SK-N-DZ (cell line): ENCODE measurements around the gene GPAT2.
"Not testable (repeated sequence)": the region's sequence is repeated elsewhere in the genome, so short reads cannot be mapped to it uniquely, and the experiment has no call there.

Experiments
- DNase-seq: peaks from one replicate; pipeline ENCODE4 v3.0.0-alpha.2; 2015; ENCODE audit warnings: low spot score

The GPAT2 gene

GRCh38 chr2:96023701-96024100, 11.0 kb downstream of the GPAT2 start:
- DNase-seq = not testable (repeated sequence)

DNA sequence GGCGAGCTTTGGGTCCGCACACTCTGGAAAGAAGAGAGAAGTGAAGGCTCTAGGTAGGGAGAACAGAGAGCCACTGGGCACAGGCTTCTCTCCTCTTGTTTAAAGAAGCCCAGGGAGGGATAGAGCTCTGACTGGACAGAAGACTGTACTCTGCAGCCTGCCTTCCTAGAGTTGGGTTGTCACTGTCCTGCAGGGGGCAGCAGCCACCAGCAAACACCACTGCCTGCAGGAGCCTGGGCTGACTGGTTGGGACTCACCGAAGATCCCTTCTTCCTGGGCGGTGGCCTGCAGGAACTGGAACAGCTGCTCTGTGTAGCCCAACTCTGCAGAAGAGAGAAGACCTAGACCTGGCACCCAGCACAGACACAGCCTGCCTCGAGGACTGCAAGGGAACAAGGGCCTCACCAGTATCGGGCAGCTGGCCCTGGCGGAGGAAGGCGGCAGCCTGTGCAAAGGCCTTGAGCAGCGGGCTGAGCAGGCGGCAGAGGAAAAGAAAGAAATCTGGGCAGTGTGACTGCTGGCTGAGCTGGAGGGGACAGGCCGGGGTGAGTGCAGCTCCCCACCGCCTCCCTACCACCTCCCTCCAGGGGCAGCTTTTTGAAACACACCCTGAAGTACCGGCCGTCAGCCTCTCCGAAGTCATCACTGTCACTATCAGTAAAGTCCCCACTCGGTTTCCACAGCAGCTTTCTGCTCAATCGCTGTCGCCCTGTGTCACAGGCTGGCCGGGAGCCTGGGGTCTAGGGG, 11.8 kb downstream of the GPAT2 start:
- DNase-seq = peak; percentile 82

DNA sequence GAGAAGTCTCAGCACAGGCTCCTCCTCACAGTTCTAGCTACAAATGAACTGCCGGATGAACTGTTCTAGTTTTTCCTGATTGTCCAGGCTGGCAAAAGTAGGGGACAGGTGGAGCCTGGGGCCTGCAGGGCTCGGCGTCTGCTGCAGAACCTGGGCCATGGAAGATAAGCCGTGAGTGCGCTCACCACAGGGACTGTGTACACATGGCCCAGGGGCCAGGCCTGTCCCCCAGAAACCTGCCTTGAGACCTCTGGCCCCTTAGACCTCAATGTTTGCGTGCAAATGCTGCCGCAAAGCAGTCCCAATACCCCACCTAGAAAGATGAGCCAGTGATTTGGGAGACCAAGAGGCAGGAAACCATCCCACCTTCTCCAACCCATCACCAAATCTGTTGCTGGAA, 12.6 kb downstream of the GPAT2 start:
- DNase-seq = not testable (repeated sequence)

DNA sequence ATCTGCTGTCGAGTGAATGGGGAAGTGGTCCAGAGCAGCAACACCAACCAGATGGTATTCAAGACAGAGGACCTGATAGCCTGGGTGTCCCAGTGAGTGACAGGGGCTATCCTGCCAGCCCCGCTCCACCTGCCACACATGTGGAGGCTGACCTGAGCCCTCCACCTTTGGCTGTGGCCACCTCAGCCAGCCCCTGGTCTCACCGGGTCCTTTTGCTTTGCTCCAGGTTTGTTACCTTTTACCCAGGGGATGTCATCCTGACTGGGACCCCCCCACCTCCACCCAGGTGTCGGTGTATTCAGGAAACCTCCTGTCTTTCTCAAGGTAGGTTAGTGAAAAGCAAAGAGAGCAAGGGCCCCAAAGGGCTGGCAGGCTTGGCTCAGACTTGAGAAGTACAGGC, 13.6 kb downstream of the GPAT2 start:
- DNase-seq = not testable (repeated sequence)

DNA sequence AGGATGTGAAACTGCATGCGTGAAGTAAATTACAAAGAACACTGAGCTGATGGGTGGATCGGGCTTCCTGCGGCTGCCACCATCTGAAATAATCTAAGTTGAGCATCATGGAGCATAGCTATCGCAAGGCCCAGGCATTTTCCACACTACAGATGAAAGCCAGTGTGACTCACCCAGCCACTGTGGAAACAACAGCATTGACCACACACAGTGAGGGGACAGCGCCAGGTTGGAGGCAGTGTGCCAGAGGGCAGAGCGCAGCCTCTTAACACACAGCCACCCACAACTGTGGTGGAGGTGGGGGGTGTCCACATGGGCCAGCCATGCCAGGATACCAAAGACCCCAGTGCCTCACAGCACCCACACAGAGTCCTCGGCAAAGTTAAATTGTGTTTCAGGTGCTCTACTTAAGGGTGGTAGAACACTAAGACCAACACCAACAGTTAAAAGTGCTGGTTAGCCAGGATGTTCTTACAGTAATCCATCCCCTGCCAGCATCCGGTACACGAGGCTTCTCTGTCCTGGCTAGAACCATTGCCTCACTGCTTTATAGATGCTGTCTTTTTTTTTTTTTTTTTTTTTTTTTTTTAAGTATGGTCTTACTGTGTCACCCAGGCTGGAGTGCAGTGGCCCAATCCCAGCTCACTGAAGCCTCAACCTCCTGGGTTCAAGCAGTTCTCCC, 14.7 kb downstream of the GPAT2 start:
- not testable (repeated sequence) for DNase-seq

- DNase-seq = not testable (repeated sequence)
Observed at GRCh38 chr2:96016321-96016720, 18.4 kb downstream of the GPAT2 start.

DNA sequence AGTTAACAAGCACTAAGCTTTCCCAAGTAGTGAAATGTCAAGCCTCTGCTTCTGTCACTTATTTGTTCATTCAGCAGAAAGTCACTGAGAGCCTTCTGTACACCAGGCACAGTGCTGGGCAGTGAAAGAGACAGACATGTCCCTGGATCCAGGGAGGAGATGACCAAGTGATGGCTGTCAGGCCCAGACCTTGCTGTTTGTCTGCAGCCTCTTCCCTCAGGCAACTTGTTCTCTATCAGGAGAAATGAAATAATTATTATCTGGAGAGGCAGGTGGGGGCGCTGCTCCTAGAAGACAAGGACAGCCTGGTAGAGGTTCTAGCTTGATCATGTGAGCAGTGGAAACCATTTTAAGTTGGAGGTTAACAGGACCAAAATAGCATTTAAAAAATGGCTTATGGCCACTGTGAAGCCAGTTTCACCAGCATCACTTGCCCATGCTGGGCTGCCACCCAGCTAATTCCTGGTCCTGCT, 21.9 kb downstream of the GPAT2 start:
- not testable (repeated sequence) for DNase-seq

GRCh38 chr2:96012086-96012791, 22.5 kb downstream of the GPAT2 start:
- not testable (repeated sequence) for DNase-seq

- DNase-seq = peak; percentile 43
Observed at GRCh38 chr2:96011129-96011455, 23.6 kb downstream of the GPAT2 start.

GRCh38 chr2:96010320-96011128, 24.2 kb downstream of the GPAT2 start:
- DNase-seq = peak; percentile 86

DNA sequence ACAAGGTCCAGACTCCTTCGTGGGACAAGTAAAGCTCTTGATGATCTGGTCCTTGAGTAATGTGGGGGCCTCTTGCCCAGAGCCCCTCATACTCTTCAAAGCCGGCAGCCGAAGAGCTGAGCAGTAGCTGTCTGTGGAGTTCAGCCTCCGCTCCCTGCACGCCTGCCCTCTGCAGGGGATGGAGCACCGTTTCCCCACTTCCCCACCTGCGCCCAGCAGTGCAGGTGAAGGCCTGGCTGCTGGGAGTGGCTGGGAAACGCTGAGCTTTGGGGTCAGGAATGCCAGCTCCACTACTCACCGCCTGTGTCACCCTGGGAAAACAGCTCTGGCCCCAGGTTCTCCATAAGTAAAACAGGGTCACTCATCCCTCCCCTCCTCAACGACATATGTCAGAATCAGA, 24.9 kb downstream of the GPAT2 start:
- DNase-seq = not testable (repeated sequence)

GRCh38 chr2:96008051-96008450, 26.7 kb downstream of the GPAT2 start:
- not testable (repeated sequence) for DNase-seq

GRCh38 chr2:96006248-96006647, 28.5 kb downstream of the GPAT2 start:
- DNase-seq = not testable (repeated sequence)

DNA sequence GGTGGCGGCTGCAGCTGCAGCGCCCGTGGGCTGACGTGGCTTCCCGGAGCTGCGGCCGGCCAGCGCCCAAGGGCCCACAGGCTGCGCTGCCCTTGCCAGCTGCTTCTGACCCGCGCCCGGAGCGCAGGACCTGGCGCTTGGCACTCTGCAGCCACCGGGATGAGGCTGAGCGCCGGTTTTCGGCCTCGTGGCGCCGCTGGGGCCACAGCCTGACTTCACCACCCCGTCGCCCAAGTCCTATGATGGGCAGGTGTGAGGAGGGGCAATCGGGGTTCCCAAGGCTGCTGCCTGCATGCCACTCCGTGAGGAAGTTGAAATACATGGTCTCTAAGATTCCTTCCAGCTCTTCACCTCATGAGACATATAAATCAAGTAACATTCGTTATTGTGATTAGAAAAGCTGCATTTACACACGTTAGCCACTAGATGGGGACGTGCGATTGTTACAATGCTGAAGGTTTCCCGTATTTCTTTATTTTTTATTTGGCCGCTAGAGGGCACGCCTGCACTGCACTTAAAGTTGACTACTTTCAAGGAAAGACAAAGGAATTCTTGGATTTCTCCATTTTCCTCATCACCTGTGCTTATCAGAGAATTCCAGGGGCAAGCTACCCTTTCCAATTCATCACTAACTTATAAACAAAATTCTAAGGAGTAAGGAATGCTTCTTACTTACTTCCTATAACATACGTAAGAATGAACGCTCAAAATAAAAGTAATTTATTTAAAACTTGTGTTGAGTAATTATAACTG, 42.0 kb downstream of the GPAT2 start:
- peak; percentile 66 for DNase-seq

GRCh38 chr2:95992102-95992501, 42.6 kb downstream of the GPAT2 start:
- DNase-seq = not testable (repeated sequence)

DNA sequence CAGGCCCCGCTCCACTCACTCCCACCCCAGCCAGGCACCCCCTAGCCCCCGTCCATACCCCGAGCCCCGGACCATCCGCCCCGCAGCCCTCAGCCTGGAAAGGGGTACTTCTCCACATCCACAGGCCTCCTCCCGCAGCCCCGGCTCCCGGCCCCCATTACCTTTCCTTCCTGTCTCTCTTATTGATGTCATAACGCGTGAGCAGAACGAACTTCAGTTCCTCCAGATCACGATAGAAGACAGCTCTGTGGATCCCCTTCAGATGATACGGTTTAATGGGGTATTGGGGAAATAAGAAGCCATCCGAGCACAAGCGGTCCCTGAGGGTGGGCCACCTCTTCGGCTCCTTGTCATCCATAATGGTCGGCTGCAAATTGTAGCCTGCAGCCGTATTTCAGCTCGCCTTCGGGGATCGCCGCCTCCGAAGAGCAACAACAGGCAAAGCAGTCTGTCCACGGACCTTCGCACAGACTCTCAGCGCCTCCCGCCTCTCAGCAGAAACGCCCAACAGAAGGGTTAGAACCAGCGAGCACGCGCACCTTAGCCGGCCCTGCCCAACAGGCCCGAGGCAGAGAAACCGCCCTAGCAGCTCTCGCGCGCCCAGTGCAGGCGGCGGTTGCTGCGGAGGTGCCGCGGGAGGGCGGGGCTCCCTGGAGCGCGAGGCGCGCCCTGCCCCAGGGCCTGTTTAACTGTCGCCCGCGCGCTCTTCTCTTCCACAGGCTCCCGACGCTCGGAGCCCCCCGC, 43.2 kb downstream of the GPAT2 start, which contains the start of gene ANKRD36C:
ANKRD36C (minus strand) TSS at position 474 of the 744 bp plus-strand sequence; CDS start at position 358, 116 bp downstream.
- DNase-seq = peak; percentile 53

DNA sequence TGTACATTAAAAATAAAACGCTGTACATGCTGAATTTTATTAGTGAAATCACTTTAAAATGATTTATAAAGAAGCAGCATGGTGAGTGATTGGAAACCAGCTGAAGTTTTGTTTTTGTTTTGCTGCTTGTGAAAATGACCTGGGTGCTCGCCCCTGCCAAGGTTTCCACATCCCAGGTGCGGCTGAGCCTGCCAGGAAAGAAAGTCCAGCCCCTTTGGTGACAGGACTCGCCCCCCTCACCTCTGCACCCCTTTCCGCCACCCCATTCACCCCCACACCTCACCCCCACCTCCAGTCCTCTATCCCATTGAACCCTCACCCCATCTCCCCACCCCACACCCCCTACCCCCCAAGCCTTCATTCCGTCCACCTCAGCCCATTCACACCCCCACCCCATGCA, 43.8 kb downstream of the GPAT2 start:
- DNase-seq = not testable (repeated sequence)
